AG04449 (cell line): ENCODE data around the gene PARP15.
"Not testable (repeated sequence)": the region's sequence is repeated elsewhere in the genome, so short reads cannot be mapped to it uniquely, and the experiment has no call there.

Experiments
- CTCF ChIA-PET: fragments of 350-600 bp; formaldehyde crosslinking; extraction: SDS; loops from one replicate; lab custom pipeline; 2021; ENCODE audit warnings: antibody characterized with exemption; lab: Yijun Ruan, JAX
- POLR2A ChIA-PET: fragments of 400-600, 350-600 bp; formaldehyde crosslinking; extraction: SDS; loops from one replicate; lab custom pipeline; 2020; ENCODE audit warnings: antibody characterized with exemption, inconsistent platforms; lab: Yijun Ruan, JAX
- DNase-seq: peaks from one replicate; pipeline ENCODE4 v3.0.0-alpha.2; 2010; ENCODE audit warnings: low read depth, low spot score
- H3K4me3 ChIP-seq: 2 replicates; pipeline ENCODE4 v1.5.1; 2011; ENCODE audit warnings: low read depth, mild to moderate bottlenecking, control low read depth, low read length
- CTCF ChIP-seq: IDR thresholded peaks from one replicate; pipeline ENCODE4 v1.5.1; 2011; ENCODE audit warnings: mild to moderate bottlenecking, moderate library complexity, low read length, control low read depth, inconsistent platforms; ENCODE audit not compliant: insufficient read depth; ENCODE audit errors: missing control alignments

The PARP15 gene

GRCh38 chr3:122681974-122682409, 104.5 kb downstream of the PARP15 start:
- ChIA-PET CTCF (interaction anchor here (1.0 to 6.6 kb wide), 2 partner anchors 120 to 224 kb away, joined by 5 to 76 read pairs; no protein-coding TSS in a partner anchor), POLR2A (no interaction called here)
- TF ChIP-seq CTCF = no peak
- no peak for DNase-seq
- peak overlapping the region; percentile 75 for H3K4me3 ChIP-seq

GRCh38 chr3:122682778-122683411, 105.4 kb downstream of the PARP15 start:
- CTCF ChIA-PET = interaction anchor here (1.3 kb wide), 1 partner anchor 123 kb away, joined by 4 read pairs; no protein-coding TSS in a partner anchor
- POLR2A ChIA-PET, H3K4me3 ChIP-seq, DNase-seq: not testable (repeated sequence)

- ChIA-PET POLR2A (no interaction called here), CTCF (interaction anchor here (1.6 kb wide), 1 partner anchor 8 kb away, joined by 16 read pairs; no protein-coding TSS in a partner anchor)
- no peak for TF ChIP-seq CTCF
- no peak for DNase-seq
- no peak overlapping the region for H3K4me3 ChIP-seq
Observed at GRCh38 chr3:122687298-122687697, 109.8 kb downstream of the PARP15 start.
